HG03342 (cell line): Measurements from ENCODE around the gene SLC5A10.

ENCODE experiments used
- ATAC-seq: cut with Tn5 transposase; IDR thresholded peaks from one replicate; pipeline ENCODE4 v1.9.1; 2021; ENCODE audit warnings: mild to moderate bottlenecking, moderate library complexity; ENCODE audit not compliant: unreplicated experiment

SLC5A10 gene

DNA sequence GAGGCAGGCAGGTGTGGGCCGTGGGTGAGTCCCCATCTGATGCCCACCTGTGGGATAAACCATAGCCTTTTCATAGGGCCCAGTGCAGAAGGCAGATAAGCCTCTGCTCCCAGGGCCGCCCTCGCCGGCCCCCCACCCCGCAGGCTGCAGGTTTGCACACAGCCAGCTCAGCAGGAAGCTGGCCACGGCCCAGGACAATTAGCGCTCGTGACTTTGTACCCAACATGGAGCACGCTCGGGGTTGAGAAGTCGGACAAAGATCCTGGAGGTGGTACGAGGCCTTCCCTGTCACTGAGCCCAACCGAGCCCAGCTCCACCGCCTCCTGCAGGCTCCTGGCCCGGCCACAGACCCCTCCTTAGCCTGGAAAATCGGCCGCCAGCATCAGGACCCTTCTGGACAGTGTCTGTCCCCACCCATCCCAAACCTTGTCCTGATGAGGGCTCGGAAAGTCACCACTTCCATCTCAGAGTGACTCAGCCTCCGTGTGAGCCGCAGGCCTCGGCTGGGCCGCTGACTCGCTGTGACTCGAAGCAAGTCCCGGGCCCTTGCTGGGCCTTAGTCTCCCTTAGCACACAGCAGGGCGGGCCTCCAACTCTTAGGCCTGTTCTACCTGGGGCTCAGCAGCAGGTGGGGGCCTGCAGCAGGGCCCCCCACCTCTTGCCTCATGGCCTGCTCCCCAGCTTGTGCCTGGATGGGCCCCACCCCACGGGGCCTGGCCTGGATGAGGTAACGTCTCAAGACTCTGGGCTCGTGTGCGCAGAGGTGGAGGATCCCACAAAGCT, 29.9 kb downstream of the SLC5A10 start:
- no peak for ATAC-seq

- no peak for ATAC-seq
Measured at GRCh38 chr17:18984273-18985114, 32.5 kb downstream of the SLC5A10 start.

GRCh38 chr17:18985475-18985874, 33.5 kb downstream of the SLC5A10 start:
- no peak for ATAC-seq

- ATAC-seq: no peak
Measured at GRCh38 chr17:18986541-18987229, 34.7 kb downstream of the SLC5A10 start.

DNA sequence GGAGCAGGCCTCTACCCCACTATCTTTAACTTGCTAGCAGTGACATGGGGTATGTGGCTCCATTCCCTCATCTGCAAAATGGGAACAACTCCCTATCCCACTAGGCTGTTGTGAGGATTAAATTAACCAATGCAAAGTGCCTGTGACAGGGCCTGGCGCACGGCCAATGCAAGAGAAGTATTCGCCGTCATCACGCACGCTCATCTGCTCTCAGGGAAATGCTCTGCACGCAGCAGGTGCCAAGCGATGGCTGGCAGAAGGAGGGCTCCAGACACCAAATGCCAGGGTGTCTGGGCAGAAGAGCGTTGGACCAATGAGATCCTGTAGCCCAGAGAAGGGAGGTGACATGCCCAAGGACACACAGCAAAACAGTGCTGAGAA, 35.3 kb downstream of the SLC5A10 start:
- ATAC-seq: no peak

DNA sequence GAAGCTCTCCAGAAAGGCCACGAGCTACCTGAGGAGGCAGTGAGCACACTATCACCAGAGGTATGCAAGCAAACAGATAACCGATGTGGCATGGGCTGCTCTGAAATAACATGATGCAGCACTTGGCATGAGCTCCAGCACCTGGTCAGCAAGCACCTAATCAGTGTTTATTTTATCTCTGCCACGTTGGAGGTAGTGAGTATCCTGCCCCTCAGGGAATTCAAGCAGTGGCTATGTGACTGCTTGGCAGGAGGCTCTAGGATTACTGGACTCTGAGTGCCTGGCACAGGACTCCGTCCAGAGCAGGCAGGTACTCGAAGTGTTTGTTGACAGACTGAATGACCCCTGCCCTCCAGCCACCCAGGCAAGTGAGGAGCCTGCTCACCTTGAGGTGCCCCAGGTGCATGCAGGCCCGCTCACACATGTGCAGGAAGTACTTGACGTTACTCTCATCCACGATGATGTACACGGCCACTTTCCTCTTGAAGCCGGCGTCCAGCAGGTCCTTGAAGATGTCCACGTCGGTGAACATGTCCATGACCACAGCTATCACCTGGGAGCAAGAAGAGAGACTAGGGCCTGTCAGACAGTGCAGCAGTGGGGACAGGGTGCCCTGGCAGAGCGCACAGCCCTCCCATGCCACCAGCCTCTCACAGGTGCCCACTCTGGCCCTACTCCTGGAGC, 36.0 kb downstream of the SLC5A10 start:
- ATAC-seq: no peak

DNA sequence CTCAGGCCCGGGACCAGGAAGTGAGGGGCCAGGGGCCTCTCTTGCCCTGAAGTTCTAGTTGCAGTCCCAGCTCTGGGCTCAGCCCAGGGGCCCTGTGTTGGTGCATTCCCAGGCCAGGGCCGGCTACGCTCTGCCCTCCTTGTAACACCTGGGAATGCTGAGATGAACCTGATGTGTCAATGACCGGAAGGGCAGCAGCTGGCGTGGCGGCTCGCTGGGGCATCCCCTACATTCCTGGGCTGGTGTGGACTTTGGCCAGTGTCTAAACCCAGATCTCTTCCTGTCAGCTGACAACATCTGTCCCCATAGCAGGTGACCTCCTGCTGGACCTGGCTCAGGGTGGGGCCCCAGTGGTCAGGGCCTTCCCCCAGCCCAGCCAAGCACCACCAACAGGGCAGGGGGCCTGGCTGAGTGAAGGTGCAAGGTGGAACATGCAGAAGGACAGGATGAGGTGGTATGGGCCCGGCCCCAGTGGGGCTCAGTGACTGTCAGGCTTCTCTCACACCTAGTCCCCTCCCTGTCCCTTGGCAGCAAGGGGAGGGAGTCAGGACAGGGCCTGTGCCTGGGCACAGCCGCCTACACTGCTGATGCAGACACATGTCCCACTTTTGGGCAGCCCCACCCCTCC, 36.7 kb downstream of the SLC5A10 start:
- no peak for ATAC-seq

DNA sequence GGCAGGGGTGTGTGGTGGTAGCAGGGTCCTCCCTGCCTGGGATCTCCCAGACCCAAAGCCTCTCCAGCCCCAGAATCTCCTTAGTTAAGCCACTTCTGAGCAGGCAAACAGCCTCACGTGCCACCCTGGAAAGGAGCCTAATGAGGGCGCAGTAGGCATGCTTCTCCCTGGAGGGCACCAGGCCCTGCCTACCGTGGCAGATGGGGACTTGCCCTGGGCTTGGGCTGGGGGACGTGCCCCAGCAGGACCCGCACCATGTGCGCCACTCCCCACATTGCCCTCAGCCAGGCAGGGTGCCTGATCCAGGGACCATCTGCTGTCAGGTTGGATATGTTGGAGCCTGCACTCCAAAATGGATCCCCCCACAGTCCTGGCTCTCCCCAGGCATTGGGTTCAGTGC, 38.4 kb downstream of the SLC5A10 start:
- ATAC-seq: no peak

DNA sequence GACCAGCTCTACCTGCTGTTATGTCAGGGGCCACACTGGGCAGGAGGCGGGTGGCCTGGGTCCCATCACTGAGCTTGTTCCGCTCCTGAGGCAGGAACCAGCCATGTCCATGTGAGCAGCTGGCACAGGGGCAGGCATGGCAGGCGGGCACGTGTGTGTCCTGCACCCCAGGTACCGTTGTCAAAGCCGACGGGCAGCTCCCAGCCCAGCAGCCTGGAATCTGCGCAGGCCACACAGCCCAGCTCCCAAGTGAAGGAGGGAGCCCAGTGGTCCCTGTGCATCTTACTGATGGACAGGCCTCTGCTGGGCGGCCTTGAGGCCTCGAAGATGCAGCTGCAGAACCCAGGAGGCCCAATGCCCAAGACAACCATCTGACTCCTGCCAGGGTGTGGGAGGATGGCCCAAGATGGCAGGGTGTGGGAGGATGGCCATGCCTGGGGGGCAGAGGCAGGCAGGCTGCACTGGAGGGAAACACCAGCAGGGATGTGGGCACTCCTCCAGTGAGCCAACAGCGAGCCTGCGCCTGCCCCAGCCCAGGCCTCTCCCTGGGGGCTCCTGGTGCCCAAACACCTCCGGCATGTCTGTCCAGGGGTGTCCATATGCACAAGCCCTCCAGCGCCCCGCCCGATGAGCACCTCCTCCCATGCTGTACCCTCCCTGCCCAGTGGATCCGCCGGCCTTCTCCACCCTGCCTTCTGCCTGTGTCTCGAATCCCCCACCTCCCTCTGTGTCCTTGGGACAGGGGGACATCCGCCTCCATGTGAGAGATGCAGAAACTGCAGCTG, 39.8 kb downstream of the SLC5A10 start:
- ATAC-seq: no peak

DNA sequence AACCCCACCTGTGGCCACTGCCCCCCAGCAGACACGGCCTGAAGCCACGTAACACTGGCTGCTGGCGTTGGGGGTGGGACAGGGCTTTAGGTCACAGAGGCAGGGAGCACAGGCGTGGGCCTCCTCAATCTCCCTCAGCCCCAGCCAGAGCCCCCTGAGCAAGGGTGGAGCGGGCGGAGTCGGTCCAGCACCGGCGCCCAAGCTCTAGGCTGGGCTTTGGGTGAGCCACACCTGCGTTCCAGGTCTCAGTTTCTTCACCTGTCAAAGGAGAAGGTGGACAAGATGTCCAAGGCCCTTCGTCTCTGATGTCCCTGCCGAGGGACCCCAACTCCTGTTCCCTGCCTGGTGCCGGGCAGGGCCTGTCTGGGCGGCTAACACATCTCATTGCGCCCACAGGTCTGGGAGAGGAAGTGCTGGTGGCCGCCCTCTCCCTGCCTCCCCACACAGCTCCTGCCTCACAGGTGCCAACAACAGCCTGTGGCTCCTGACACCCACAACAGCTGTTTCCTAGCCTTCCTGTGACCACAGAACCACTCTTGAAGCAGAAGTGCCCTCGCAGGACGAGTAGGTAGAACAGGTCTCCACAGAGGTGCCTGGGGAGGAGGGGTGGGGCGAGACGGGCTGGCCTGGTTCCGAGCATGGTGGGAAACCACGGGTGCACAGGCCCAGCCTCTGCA, 40.6 kb downstream of the SLC5A10 start:
- no peak for ATAC-seq

DNA sequence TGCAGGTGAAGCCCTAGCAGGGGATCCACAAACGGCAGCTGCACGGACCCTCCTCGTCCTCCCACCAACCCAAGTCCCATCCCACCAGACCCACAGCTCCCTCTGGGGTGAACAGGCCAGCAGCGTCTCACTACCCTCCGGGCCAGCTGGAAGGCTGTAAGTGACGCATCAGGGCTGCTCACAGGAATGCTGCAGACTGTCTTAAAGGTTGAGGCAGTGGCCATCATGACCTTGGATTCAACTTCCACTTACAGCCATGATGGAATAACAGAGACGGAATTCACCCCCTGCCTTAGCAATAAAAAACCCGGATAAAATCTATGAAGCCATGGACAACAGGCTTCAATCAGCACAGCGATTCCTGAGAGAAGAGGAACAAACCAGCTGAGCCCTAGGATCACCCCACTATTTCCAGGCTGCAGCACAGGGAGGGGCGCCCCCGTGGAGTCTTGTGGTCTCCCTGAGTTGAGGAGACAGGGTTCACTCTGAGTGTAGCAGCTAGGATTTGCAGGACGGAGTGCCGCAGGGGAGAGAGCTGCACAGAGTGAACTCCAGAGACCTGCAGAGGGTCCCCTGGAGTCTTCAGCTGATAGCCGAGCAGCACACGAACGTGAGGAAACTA, 42.1 kb downstream of the SLC5A10 start:
- ATAC-seq: no peak

DNA sequence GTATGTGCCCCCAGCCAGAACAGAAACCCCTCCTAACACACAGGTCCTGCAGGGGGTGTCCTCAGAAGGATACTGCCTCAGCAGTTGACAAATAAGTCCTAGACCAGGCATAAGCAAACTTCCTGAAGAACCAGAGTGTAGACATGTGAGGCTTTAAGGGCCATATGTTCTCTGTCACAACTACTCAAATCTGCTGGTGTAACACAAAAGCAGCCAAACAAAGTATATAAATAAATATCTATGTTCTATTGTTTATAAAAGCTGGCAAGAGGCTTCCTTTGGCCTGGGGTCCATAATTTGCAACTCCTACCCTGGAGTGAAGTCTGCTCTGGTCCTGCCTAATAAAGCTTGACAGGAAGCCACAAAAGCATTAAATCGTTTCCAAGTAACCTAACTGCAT, 42.7 kb downstream of the SLC5A10 start:
- ATAC-seq: no peak

DNA sequence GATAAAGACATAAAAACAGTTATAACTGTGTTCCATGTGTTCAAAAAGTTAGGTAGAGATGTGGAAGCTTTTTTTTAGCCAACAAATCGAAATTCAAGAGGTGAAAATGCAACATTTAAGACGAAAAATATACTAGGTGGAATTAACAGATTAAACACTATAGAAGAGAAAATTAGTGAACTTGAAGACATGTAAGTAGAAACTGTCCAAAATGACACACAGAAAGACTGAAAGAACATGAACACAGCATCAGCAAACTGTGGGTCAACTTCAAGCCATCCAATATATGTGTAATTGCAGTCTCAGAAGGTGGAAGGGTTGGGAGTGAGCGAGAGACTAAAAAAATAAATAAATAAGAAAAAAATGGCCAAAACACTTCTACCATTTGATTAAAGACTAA, 43.3 kb downstream of the SLC5A10 start:
- no peak for ATAC-seq

DNA sequence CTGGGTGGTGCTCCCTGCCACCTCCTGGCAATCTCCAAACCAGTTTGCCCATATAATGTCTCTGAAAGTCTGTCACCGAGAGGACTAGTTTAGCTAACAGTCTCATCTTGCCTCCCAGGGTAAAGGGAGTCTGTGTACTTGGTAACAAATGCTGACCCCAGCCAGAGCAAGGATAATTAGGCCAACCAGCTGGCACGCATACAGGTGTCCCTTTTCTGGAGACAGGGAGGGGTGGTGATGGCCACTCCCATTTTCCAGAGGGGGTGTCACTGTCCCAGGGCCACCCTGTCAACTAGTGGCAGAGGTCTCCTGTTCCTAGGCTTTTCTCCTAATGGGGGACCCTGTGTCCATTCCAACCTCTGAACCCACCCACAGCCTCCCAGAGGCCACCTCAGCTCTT, 44.5 kb downstream of the SLC5A10 start:
- no peak for ATAC-seq

DNA sequence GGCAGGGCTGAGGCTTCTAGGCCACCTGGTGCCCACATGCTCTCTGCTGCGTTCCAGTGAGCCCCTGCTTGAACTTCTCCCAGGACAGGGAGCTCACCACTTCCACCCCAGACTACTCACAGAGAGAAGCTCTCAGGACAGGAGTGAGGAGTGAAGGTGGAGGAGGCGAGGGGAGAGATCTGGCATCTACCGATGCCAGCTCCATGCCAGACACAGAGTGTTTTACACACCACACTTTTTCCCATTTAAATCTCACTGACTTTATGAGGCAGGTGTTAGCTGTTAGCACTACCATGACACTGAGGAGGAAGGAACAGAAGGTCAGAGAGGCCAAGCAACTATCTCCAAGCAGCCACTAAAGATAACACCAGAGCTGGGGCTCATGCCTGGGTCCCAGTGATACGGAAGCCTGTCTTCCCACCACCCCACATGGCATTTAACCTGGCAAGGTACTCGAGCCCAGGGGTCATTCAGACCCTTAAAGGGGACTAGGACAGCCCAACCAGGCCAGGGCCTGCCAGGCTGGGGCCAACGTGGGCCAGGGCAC, 45.8 kb downstream of the SLC5A10 start:
- ATAC-seq: no peak

GRCh38 chr17:18999394-18999793, 47.4 kb downstream of the SLC5A10 start:
- ATAC-seq: no peak

- no peak for ATAC-seq
Measured at GRCh38 chr17:18999911-19000310, 47.9 kb downstream of the SLC5A10 start.

DNA sequence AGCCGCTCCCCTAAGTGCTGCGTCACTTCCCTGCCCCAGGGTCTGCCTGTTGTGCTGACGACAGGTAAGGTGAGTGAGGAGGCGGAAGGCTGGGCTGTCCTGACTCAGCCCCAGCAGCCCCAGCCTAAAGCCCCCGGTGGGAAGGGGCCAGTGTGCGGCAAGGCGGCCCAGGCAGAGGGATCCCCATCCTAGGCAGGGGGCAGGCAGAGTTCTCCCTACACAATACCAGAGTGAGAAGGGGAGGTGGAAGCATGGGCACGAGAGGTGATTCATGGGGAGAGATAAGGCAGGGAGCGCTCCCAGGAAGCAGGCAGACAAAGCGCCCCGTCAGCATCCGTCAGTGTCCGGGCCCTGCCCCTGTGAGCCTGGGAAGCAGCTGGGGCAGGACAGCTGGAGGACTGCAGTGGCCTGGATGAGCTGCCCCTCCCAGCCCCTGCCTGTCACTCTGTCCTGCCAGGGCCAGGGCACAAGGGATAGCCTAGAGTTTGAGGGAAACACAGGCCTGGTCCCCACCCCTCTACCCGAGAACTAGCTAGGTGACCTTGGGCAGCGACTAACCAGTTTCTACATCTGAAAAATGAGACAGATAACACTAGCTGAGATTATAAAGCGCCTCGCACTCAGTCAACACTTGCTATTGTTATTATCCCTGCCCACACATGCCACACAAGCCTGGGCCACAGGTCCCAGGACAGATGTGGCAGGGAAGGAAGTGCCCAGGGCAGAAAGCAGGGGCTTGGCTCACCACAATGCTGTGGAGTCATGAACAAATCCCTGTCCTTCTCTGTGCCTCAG, 48.8 kb downstream of the SLC5A10 start:
- no peak for ATAC-seq
